GM08714 (cell line): ENCODE results near the gene CACNA1D.

ENCODE experiments used
- H3K4me3 ChIP-seq: fragments of 200-500 bp; sonication (Bioruptor generic); 2 replicates; pipeline ENCODE4 v1.5.1; 2014; ENCODE audit warnings: mild to moderate bottlenecking, low read length, inconsistent platforms
- ZNF274 ChIP-seq: IDR thresholded peaks from 2 replicates; pipeline ENCODE4 v1.6.1; 2012; ENCODE audit warnings: mild to moderate bottlenecking, low read depth, low read length

The CACNA1D gene

GRCh38 chr3:53835257-53835656, 340.8 kb downstream of the CACNA1D start:
- no peak for TF ChIP-seq ZNF274
- H3K4me3 ChIP-seq: no peak overlapping the region

GRCh38 chr3:53836084-53836872, 341.9 kb downstream of the CACNA1D start:
- no peak for TF ChIP-seq ZNF274
- H3K4me3 ChIP-seq: no peak overlapping the region

GRCh38 chr3:53837331-53837730, 342.9 kb downstream of the CACNA1D start:
- H3K4me3 ChIP-seq: no peak overlapping the region
- TF ChIP-seq ZNF274: no peak

- no peak overlapping the region for H3K4me3 ChIP-seq
- TF ChIP-seq ZNF274: no peak
These were observed 346.9 kb downstream of the CACNA1D start for GRCh38 chr3:53841296-53841695.

GRCh38 chr3:53842436-53843194, 348.2 kb downstream of the CACNA1D start:
- H3K4me3 ChIP-seq: no peak overlapping the region
- TF ChIP-seq ZNF274: no peak

GRCh38 chr3:53843195-53844177, 349.1 kb downstream of the CACNA1D start:
- H3K4me3 ChIP-seq: no peak overlapping the region
- no peak for TF ChIP-seq ZNF274

- TF ChIP-seq ZNF274: no peak
- H3K4me3 ChIP-seq: no peak overlapping the region
These were observed 350.1 kb downstream of the CACNA1D start for GRCh38 chr3:53844262-53845102.

- H3K4me3 ChIP-seq: peak overlapping the region; percentile 56; the same call in 1 of the 2 replicates
- TF ChIP-seq ZNF274: no peak
These were observed 350.9 kb downstream of the CACNA1D start for GRCh38 chr3:53845103-53845880.

- H3K4me3 ChIP-seq: peak overlapping the region; percentile 56; the same call in 1 of the 2 replicates
- TF ChIP-seq ZNF274: no peak
These were observed 351.4 kb downstream of the CACNA1D start for GRCh38 chr3:53845881-53846133.

- no peak for TF ChIP-seq ZNF274
- peak within 1 kb of the TSS; percentile 56; the same call in 1 of the 2 replicates for H3K4me3 ChIP-seq
These were observed 351.9 kb downstream of the CACNA1D start, which contains the start of the genes CHDH and IL17RB for GRCh38 chr3:53846134-53846850. TSS of gene CHDH (minus strand) at chr3:53846419. CDS start at chr3:53824008, 22,411 bp downstream. TSS of gene IL17RB (plus strand) at chr3:53846568. CDS start at chr3:53846589, 21 bp downstream.

- no peak for TF ChIP-seq ZNF274
- H3K4me3 ChIP-seq: peak overlapping the region; percentile 56; the same call in 1 of the 2 replicates
These were observed 352.4 kb downstream of the CACNA1D start for GRCh38 chr3:53846851-53847155.

- no peak for TF ChIP-seq ZNF274
- H3K4me3 ChIP-seq: no peak overlapping the region
These were observed 355.5 kb downstream of the CACNA1D start for GRCh38 chr3:53849916-53850315.
